Endothelial cell of umbilical vein (primary cell): ENCODE measurements around the gene KAZN. TPM values are rescaled to one million over a fixed set of nuclear protein-coding genes. Genes with fewer than 3 reads are reported as not detected.

Experiments used
- BruUV-seq: library from RNA; stranded (reverse); fragments of 400-500 nt; replicated peaks from 2 replicates; lab custom pipeline; 2021; lab: Mats Ljungman, UMichigan
- CTCF ChIA-PET: fragments of 300-600, 350-600 bp; sonication (Branson Sonifier 250); formaldehyde crosslinking; loops from one replicate; lab custom pipeline; 2021; ENCODE audit warnings: antibody characterized with exemption, inconsistent platforms; lab: Charles Lee
- POLR2A ChIA-PET: fragments of 300-600, 350-600 bp; sonication (Branson Sonifier 250); formaldehyde crosslinking; loops from one replicate; lab custom pipeline; 2021; ENCODE audit warnings: antibody characterized with exemption, inconsistent platforms; lab: Charles Lee
- DNase-seq: peaks from one replicate; pipeline ENCODE4 v3.0.0-alpha.2; 2011; ENCODE audit warnings: low read depth, low spot score
- FAIRE-seq: peaks from 2 replicates; lab custom pipeline; 2011; peaks lifted over from hg19 to GRCh38; lab: Jason Lieb, UNC
- H2AFZ ChIP-seq: 2 replicates; pipeline ENCODE4 v1.6.0; 2012; ENCODE audit warnings: low read depth, low read length, control low read depth, inconsistent platforms
- H3K27ac ChIP-seq: 2 replicates; pipeline ENCODE4 v1.5.1; 2011; ENCODE audit warnings: low read depth, mild to moderate bottlenecking, control low read depth, low read length, moderate library complexity; ENCODE audit not compliant: insufficient read depth
- H3K27me3 ChIP-seq, 2 experiments: 2 replicates each; pipeline versions ENCODE4 v1.6.0 to v1.6.1; 2011; ENCODE audit warnings: low read length in 2 of 2, mixed read lengths in 1 of 2; ENCODE audit not compliant: control insufficient read depth in 2 of 2, insufficient read depth in 2 of 2
- H3K36me3 ChIP-seq, 2 experiments: 2 replicates in 1 of 2; 3 replicates in 1 of 2; pipeline ENCODE4 v1.5.1; 2011; ENCODE audit warnings: low read length in 2 of 2, mild to moderate bottlenecking in 1 of 2, moderate library complexity in 1 of 2; ENCODE audit not compliant: control insufficient read depth in 2 of 2, insufficient read depth in 2 of 2; ENCODE audit errors: extremely low read depth in 1 of 2
- H3K4me1 ChIP-seq: 3 replicates; pipeline ENCODE4 v1.5.1; 2011; ENCODE audit warnings: mild to moderate bottlenecking, low read length; ENCODE audit not compliant: control insufficient read depth, insufficient read depth; ENCODE audit errors: extremely low read depth
- H3K4me2 ChIP-seq: 2 replicates; pipeline ENCODE4 v1.6.1; 2011; ENCODE audit warnings: low read length, control low read depth, mixed read lengths; ENCODE audit not compliant: insufficient read depth
- H3K4me3 ChIP-seq, 3 experiments: fragments of 200-600 bp in 1 of 3; sonication (generic), shearing (Covaris generic) in 1 of 3; replicated peaks in 1 of 3; 2 replicates each; pipeline ENCODE4 v1.5.1; 2011 to 2016; ENCODE audit warnings: control low read depth in 3 of 3, low read length in 3 of 3, mild to moderate bottlenecking in 2 of 3, inconsistent platforms in 1 of 3, low read depth in 1 of 3, moderate library complexity in 1 of 3; ENCODE audit not compliant: insufficient read depth in 1 of 3
- H3K79me2 ChIP-seq: 2 replicates; pipeline ENCODE4 v1.6.0; 2012; ENCODE audit warnings: low read length, inconsistent platforms; ENCODE audit not compliant: control insufficient read depth, insufficient read depth
- H3K9ac ChIP-seq: replicated peaks from 2 replicates; pipeline ENCODE3; 2011; ENCODE audit warnings: low read length, control low read depth; ENCODE audit not compliant: insufficient read depth; ENCODE audit errors: extremely low read depth
- H3K9me1 ChIP-seq: replicated peaks from 3 replicates; pipeline ENCODE4 v1.6.0; 2011; ENCODE audit warnings: mild to moderate bottlenecking, low read length; ENCODE audit not compliant: control insufficient read depth, insufficient read depth; ENCODE audit errors: extremely low read depth
- H3K9me3 ChIP-seq: replicated peaks from 2 replicates; pipeline ENCODE4 v1.5.1; 2012; ENCODE audit warnings: low read length, inconsistent platforms; ENCODE audit not compliant: control insufficient read depth, insufficient read depth
- H4K20me1 ChIP-seq: replicated peaks from 2 replicates; pipeline ENCODE3; 2011; ENCODE audit warnings: mild to moderate bottlenecking, low read length; ENCODE audit not compliant: control insufficient read depth, insufficient read depth; ENCODE audit errors: extremely low read depth
- CTCF ChIP-seq, 2 donors: IDR thresholded peaks; 1 replicate in 1 of 2; 2 replicates in 1 of 2; pipeline ENCODE4 v1.5.1; 2011; ENCODE audit warnings: low read length in 2 of 2, mild to moderate bottlenecking in 2 of 2, moderate library complexity in 2 of 2, control low read depth in 1 of 2, inconsistent platforms in 1 of 2, low read depth in 1 of 2; ENCODE audit not compliant: insufficient read depth in 1 of 2; ENCODE audit errors: extremely low read depth in 1 of 2
- EZH2 ChIP-seq: IDR thresholded peaks from 2 replicates; pipeline ENCODE4 v1.6.1; 2012; ENCODE audit warnings: borderline replicate concordance, low read depth, mild to moderate bottlenecking, moderate library complexity, low read length, inconsistent platforms; ENCODE audit not compliant: severe bottlenecking
- FOS ChIP-seq: IDR thresholded peaks from 2 replicates; pipeline ENCODE4 v1.6.1; 2011; ENCODE audit warnings: mild to moderate bottlenecking, low read length, moderate library complexity, borderline replicate concordance; ENCODE audit not compliant: insufficient read depth
- GATA2 ChIP-seq: IDR thresholded peaks from 2 replicates; pipeline ENCODE4 v1.7.0; 2011; ENCODE audit warnings: low read depth, mild to moderate bottlenecking, moderate library complexity, mixed read lengths, low read length; ENCODE audit not compliant: insufficient read length, insufficient read depth
- JUN ChIP-seq: IDR thresholded peaks from 2 replicates; pipeline ENCODE4 v1.6.1; 2011; ENCODE audit warnings: borderline replicate concordance, low read depth; ENCODE audit not compliant: insufficient read length, insufficient read depth
- MAX ChIP-seq: IDR thresholded peaks from 2 replicates; pipeline ENCODE4 v1.6.1; 2011; ENCODE audit not compliant: insufficient read depth, insufficient read length
- MYC ChIP-seq: IDR thresholded peaks from one replicate; pipeline ENCODE4 v1.6.1; 2011; ENCODE audit warnings: mild to moderate bottlenecking, low read depth, low read length
- POLR2A ChIP-seq: IDR thresholded peaks from 2 replicates; pipeline ENCODE4 v1.6.1; 2012; ENCODE audit warnings: low read depth, mild to moderate bottlenecking, control low read depth, low read length
- POLR2AphosphoS5 ChIP-seq: IDR thresholded peaks from 2 replicates; pipeline ENCODE4 v1.6.1; 2012; ENCODE audit warnings: low read depth, mild to moderate bottlenecking, control low read depth, low read length, moderate library complexity; ENCODE audit not compliant: insufficient read depth
- dilution Hi-C: fragments of 300-500 bp; cut with MboI; formaldehyde crosslinking; loops from one replicate; pipeline ENCODE4 v1.15.0; 2019; ENCODE audit warnings: low sequenced_read_pairs; ENCODE audit not compliant: extremely low pct_ligation_motif_present
- intact Hi-C: fragments of 100-400 bp; cut with micrococcal nuclease; formaldehyde crosslinking; loops from one replicate; pipeline ENCODE4 v1.10.0; 2022
- polyA plus RNA-seq, 4 experiments: library from polyadenylated mRNA; depleted of rRNA in 3 of 4; stranded (reverse) in 3 of 4; unstranded in 1 of 4; fragments of >200 nt; gene quantifications; 2 replicates each; pipeline versions ENCODE4 v1.2.1 to v1.2.3, GENCODE V29; 2011 to 2012; ENCODE audit warnings: missing spikeins in 1 of 4
- total RNA-seq: library from RNA; stranded (reverse); gene quantifications from 2 replicates; pipeline ENCODE4 v1.2.3, GENCODE V29; 2021

Gene KAZN
- total and polyA plus RNA-seq, 2 donors (not counting 3 experiments of a cell fraction or from before 2014, with no cell fraction given) = 1.6 to 5.8 TPM

- H3K4me2 ChIP-seq = no peak overlapping the region
- no peaks in the 10 kb centered on the region for H3K27me3 ChIP-seq
- FAIRE-seq (no peak), DNase-seq (no peak)
- no peak for TF ChIP-seq GATA2
- no peak for TF ChIP-seq MYC
- TF ChIP-seq POLR2AphosphoS5 = no peak
- no peak for TF ChIP-seq POLR2A
- TF ChIP-seq JUN = no peak
- no peak for TF ChIP-seq EZH2
- TF ChIP-seq FOS = no peak
- no peak for TF ChIP-seq CTCF (IDR thresholded peaks at IDR 0.05; ENCODE audit: extremely low read depth in 1 of 2, insufficient read depth in 1 of 2, low read depth in 1 of 2, low read length in 2 of 2)
- no peak for TF ChIP-seq MAX
- BruUV-seq = no TSS peak
- POLR2A ChIA-PET = no interaction called here
- H3K4me3 ChIP-seq = no peak overlapping the region
- H3K9me1 ChIP-seq = no peaks in the 10 kb centered on the region
- no peaks in the 10 kb centered on the region for H3K79me2 ChIP-seq
- H3K4me1 ChIP-seq = no peaks in the 10 kb centered on the region
- H3K27ac ChIP-seq = no peak overlapping the region
- no peaks in the 10 kb centered on the region for H3K9me3 ChIP-seq
- no peak overlapping the region for H2AFZ ChIP-seq
- H3K36me3 ChIP-seq = no peaks in the 10 kb centered on the region
- intact Hi-C loops (no loop called here), dilution Hi-C loops (no loop called here)
- no peak overlapping the region for H3K9ac ChIP-seq
- no peaks in the 10 kb centered on the region for H4K20me1 ChIP-seq
- CTCF ChIA-PET = no interaction called here
Measured at GRCh38 chr1:14986168-14986567, 387.7 kb downstream of the KAZN start.
